ENCODE results near the gene CHURC1. TPM values are rescaled to one million over a fixed set of nuclear protein-coding genes. Genes with fewer than 3 reads are reported as not detected.

Gene CHURC1
- total RNA-seq, 2 experiments from 2014 or later, result 50.1 to 54.0 TPM

DNA sequence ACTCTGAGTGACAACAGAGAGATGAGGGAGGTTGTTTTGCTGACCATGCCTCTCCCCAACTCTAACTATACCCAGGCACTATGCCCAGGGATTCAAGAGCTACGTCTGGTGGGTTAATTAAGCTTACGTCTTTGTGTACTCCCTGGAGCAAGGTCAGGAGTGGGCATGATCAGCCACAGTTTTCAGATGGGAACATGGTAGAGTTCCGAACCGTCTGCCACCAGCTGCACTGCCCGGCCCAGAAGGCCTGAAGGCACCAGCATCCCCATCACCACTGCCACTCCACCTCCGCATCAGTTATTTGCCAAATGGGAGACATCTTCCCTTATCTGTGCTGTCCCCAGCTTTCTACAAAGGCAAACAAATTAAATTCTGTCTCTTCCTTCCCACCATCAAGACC lies 39.4 kb downstream of the CHURC1 start:
- DNase-seq (no peak), ATAC-seq (ENCODE audit: poor library complexity) (no peak)
- Histone ChIP-seq H3K36me3 (ENCODE audit: insufficient read depth, low read length) (peaks cover 15% of the 10 kb centered on the region), H3K27ac (ENCODE audit: low read depth in 1 of 2, low read length in 2 of 2) (no peak overlapping the region), H3K9me3 (ENCODE audit: control insufficient read depth in 1 of 2, insufficient read depth in 1 of 2, low read length in 2 of 2) (no peaks in the 10 kb centered on the region), H3K4me3 (ENCODE audit: low read length) (no peak overlapping the region), H3K4me1 (ENCODE audit: insufficient read depth, low read length) (no peaks in the 10 kb centered on the region), H3K27me3 (ENCODE audit: control insufficient read depth in 1 of 2, insufficient read depth in 2 of 2, low read length in 2 of 2) (no peaks in the 10 kb centered on the region)
- CTCF ChIA-PET, result no interaction called here
- POLR2A ChIA-PET, result no interaction called here
- Mint-ChIP-seq H3K27me3 (no peaks in the 10 kb centered on the region), H3K27ac (no peak overlapping the region), H3K4me3 (no peak overlapping the region), H3K36me3 (ENCODE audit: low read depth) (peaks cover 17% of the 10 kb centered on the region), H3K4me1 (ENCODE audit: low read depth) (peaks cover 11% of the 10 kb centered on the region), H3K9me3 (no peaks in the 10 kb centered on the region)
- TF ChIP-seq, protein P1, sequence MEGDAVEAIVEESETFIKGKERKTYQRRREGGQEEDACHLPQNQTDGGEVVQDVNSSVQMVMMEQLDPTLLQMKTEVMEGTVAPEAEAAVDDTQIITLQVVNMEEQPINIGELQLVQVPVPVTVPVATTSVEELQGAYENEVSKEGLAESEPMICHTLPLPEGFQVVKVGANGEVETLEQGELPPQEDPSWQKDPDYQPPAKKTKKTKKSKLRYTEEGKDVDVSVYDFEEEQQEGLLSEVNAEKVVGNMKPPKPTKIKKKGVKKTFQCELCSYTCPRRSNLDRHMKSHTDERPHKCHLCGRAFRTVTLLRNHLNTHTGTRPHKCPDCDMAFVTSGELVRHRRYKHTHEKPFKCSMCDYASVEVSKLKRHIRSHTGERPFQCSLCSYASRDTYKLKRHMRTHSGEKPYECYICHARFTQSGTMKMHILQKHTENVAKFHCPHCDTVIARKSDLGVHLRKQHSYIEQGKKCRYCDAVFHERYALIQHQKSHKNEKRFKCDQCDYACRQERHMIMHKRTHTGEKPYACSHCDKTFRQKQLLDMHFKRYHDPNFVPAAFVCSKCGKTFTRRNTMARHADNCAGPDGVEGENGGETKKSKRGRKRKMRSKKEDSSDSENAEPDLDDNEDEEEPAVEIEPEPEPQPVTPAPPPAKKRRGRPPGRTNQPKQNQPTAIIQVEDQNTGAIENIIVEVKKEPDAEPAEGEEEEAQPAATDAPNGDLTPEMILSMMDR (IDR thresholded peaks at IDR 0.05), result no peak
- intact Hi-C loops (cut with DNase I, micrococcal nuclease), result no loop called here

DNA sequence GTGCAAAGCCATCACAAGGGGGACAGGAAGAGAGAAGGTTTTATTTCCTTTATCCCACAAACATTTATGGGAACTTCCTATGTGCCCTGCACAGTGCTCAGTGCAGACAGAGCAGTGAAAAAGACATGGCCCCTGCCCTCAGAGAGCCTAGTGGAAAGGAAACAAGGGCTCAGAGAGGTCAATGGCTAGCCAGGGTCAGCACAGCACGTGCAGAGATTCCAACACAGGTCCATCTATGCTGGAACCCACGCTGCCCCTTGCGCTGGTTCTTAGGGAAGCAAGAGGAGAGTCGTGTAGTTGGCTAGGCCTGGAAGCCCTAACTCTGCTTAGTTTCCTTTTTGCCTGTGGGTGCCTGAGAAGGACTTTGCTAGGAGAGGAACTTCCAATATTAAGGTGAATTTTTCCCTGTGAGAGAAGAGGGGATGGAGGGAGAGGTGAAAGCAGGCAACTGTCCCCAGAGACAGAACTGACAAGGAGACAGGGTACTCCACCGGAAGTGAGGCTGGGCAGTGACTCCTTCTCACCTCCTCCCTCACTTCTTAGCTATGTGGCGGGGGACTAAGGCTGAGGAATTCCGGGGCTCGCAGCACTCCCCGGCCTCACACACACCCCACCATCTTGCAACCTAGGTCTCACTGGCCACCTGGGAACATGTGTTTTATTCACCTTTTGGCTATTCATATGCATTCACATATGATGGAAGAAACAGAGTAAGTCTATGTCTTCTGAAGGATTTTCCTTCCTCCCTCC lies 40.4 kb downstream of the CHURC1 start:
- no peaks in the 10 kb centered on the region for H3K27me3 ChIP-seq (ENCODE audit: control insufficient read depth in 1 of 2, insufficient read depth in 2 of 2, low read length in 2 of 2)
- ATAC-seq (ENCODE audit: poor library complexity) (no peak), DNase-seq (no peak)
- H3K27me3 Mint-ChIP-seq, result no peaks in the 10 kb centered on the region
- TF ChIP-seq, protein P1 (IDR thresholded peaks at IDR 0.05), result no peak
- H3K27ac Mint-ChIP-seq, result no peak overlapping the region
- H3K4me3 ChIP-seq (ENCODE audit: low read length), result no peak overlapping the region
- no peaks in the 10 kb centered on the region for H3K9me3 Mint-ChIP-seq
- peaks cover 11% of the 10 kb centered on the region for H3K4me1 Mint-ChIP-seq (ENCODE audit: low read depth)
- H3K9me3 ChIP-seq (ENCODE audit: control insufficient read depth in 1 of 2, insufficient read depth in 1 of 2, low read length in 2 of 2), result no peaks in the 10 kb centered on the region
- H3K4me3 Mint-ChIP-seq, result no peak overlapping the region
- H3K27ac ChIP-seq (ENCODE audit: low read depth in 1 of 2, low read length in 2 of 2), result no peak overlapping the region
- ChIA-PET CTCF (no interaction called here), POLR2A (no interaction called here)
- H3K36me3 ChIP-seq (ENCODE audit: insufficient read depth, low read length), result peaks cover 9% of the 10 kb centered on the region
- no peaks in the 10 kb centered on the region for H3K4me1 ChIP-seq (ENCODE audit: insufficient read depth, low read length)
- intact Hi-C loops (cut with DNase I, micrococcal nuclease), result no loop called here
- H3K36me3 Mint-ChIP-seq (ENCODE audit: low read depth), result peaks cover 16% of the 10 kb centered on the region

DNA sequence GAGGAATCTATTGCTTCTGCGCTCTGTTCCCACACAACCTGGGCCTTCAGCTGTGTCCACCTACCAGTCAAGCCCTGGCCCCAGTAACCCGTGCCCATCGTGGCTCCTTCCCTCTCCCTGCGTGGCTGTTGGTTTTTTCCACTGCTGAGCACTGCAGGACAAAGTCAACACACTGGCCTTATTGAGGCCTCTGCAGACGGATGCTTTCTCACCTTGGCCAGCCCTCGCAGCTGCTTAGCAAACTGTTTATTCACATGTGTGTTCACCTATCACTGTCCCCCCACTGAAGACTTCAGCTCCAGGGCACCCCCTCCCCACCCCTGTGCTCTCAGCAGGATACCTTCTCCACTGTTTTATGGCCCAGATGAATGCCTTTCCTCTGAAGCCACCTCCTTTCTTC lies 41.0 kb downstream of the CHURC1 start:
- peaks cover 9% of the 10 kb centered on the region for H3K36me3 ChIP-seq (ENCODE audit: insufficient read depth, low read length)
- Mint-ChIP-seq H3K36me3 (ENCODE audit: low read depth) (peaks cover 11% of the 10 kb centered on the region), H3K4me1 (ENCODE audit: low read depth) (peaks cover 11% of the 10 kb centered on the region), H3K27me3 (no peaks in the 10 kb centered on the region), H3K9me3 (no peaks in the 10 kb centered on the region), H3K27ac (no peak overlapping the region), H3K4me3 (no peak overlapping the region)
- no peaks in the 10 kb centered on the region for H3K9me3 ChIP-seq (ENCODE audit: control insufficient read depth in 1 of 2, insufficient read depth in 1 of 2, low read length in 2 of 2)
- ATAC-seq (ENCODE audit: poor library complexity) (no peak), DNase-seq (no peak)
- no peak overlapping the region for H3K27ac ChIP-seq (ENCODE audit: low read depth in 1 of 2, low read length in 2 of 2)
- TF ChIP-seq, protein P1 (IDR thresholded peaks at IDR 0.05), result no peak
- intact Hi-C loops (cut with DNase I, micrococcal nuclease), result no loop called here
- no peaks in the 10 kb centered on the region for H3K4me1 ChIP-seq (ENCODE audit: insufficient read depth, low read length)
- no peak overlapping the region for H3K4me3 ChIP-seq (ENCODE audit: low read length)
- ChIA-PET POLR2A (no interaction called here), CTCF (no interaction called here)
- no peaks in the 10 kb centered on the region for H3K27me3 ChIP-seq (ENCODE audit: control insufficient read depth in 1 of 2, insufficient read depth in 2 of 2, low read length in 2 of 2)

All from CD4-positive, alpha-beta T cell (primary cell).